ENCODE data around the gene GTF2B.
"Not testable (repeated sequence)": the region's sequence is repeated elsewhere in the genome, so short reads cannot be mapped to it uniquely, and the experiment has no call there.

- TF ChIP-seq CTCF, EZH2, EZH2phosphoT487 (IDR thresholded peaks at IDR 0.05): not testable (repeated sequence)
These were observed 20.4 kb upstream of the GTF2B start for GRCh38 chr1:88911800-88912199.

Data from neural progenitor cell (in vitro differentiated cells).